NCI-H345 treated with DMSO at 0.1 percent for 48 hours (cell line): ENCODE data around the gene FGFRL1.
"Not testable (repeated sequence)": the region's sequence is repeated elsewhere in the genome, so short reads cannot be mapped to it uniquely, and the experiment has no call there.

Experiments used
- DNase-seq: peaks from one replicate; lab custom pipeline; 2025; ENCODE audit not compliant: unreplicated experiment; lab: John Stamatoyannopoulos, UW

Gene FGFRL1

GRCh38 chr4:991451-992296, 19.8 kb upstream of the FGFRL1 start:
- no peak for DNase-seq

DNA sequence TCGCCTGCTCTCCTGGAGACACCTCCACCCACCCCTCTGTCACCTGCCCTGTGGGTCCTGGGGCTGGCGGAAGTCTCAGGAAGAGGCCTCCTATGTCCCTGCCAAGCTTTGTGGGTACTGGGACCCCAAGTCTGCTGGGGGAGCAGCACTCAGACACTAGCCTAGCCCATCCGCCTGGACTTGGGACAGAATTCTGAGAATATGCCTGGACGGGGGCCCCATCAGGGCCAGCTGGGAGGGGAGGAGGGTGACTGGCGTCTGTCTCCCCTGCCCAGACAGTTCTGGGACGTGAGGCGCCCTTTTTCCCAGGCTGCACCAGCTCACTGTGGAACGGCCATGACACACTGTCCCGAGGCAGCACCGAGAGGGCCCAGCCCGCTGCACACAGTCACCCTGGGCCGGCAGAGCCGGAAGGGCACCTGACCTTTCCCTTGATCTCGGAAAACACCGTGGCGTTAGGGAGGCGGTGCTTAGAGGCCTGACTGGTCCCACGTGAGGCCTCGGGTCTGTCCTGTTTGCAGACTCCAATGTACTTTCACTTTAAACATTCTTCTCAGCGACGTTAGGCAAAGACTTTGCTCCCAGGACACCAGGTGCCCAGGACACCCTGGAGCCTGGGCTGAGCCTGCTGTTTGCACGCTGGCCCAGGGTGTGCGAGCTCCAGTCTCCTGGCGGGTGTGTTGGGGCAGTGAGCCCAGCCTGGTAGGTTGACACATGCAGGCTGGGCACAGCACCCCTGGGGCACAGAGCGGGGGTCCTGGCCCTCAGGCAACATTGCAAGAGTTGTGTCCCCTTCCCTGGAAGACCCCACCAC, 18.9 kb upstream of the FGFRL1 start:
- no peak for DNase-seq

DNA sequence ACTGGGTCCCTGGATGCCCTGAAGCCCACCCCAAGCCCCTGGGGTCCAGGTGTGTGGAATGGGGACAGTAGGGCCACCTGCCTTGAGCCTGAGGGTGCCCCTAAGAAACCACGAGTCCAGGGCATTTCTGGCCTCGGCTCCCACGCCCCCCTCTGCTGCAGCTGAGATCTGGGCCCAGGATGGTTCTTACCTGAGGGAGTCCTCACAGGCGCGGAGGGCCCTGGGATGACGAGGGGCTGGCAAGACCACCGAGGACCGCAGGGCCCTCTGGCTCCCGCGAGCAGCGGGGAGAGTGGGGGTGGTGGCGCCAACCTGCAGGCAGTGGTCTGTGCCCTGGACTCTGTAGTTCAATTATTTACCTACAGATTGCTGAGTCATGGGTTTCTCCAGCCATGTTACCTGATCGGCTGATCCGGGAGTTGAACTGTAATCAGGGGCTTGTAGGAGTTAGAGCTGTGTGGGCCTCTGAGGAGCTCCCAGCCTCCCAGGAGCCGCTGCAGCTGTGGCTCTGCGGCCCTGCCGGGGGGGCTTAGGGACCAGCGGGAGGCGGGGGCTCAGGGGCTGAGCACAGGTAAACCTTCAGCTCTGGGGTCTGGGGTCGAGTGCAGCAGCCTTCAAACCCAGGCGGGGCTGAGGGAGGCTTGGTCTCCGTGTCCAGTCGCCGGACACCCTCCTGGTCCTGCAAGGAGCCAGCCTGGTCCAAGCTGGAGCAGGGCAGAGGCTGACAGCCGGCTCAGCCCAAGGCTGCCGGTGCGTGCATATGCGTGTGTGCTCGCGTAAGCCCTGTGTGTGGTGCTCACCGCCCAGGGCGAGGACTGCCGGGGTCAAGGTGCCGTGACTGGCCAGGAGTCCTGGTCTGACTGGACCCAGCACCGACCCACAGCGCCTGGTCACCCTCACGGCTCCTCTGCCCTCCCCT, 18.1 kb upstream of the FGFRL1 start, which contains the start of gene SLC26A1:
Gene SLC26A1 (minus strand): TSS at position 294 of the 919 bp plus-strand sequence. CDS start 1,701 bp downstream, outside the sequence.
- DNase-seq: no peak

- DNase-seq: no peak
These were observed 16.0 kb upstream of the FGFRL1 start for GRCh38 chr4:995311-996026.

- DNase-seq: no peak
These were observed 15.1 kb upstream of the FGFRL1 start for GRCh38 chr4:996030-996996.

- DNase-seq: no peak
These were observed 14.4 kb upstream of the FGFRL1 start for GRCh38 chr4:996997-997374.

DNA sequence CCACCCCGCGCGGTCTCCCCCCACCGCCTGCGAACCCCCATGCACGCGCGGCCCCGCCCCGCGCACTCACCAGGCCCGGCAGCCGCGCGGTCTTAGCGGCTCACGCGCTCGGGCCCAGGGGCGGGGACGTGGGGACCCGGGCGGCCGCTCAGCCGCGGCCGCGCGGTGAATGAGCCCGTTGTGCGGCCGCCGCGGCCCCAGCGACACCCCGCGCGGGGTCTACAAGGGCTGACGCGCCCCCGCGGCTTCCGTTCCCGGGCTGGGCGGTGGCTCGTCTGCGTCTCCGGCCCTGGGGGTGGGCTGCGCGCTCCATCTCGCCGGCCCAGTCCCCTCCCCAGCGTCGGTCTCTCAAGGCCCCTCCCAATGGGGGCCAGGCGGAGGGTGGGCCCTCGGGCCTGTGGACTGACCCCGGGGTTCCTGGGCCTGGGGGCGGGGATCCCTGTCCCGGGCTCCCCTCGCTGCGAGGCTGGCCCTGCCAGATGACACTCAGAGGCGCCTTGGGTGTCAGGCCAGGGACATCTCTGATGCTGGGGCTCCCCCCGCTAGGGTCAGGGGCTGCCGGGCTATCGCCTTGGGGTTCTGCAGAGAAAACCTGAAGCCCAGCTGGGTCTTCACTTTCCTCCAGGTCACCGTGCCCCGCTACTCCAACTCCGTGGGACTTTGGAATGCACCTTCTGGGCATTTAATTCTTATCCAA, 13.9 kb upstream of the FGFRL1 start:
- no peak for DNase-seq

- no peak for DNase-seq
These were observed 13.2 kb upstream of the FGFRL1 start for GRCh38 chr4:998096-998691.

- DNase-seq: not testable (repeated sequence)
These were observed 12.1 kb upstream of the FGFRL1 start for GRCh38 chr4:999240-999863.

- DNase-seq: no peak
These were observed 11.5 kb upstream of the FGFRL1 start for GRCh38 chr4:999882-1000425.

DNA sequence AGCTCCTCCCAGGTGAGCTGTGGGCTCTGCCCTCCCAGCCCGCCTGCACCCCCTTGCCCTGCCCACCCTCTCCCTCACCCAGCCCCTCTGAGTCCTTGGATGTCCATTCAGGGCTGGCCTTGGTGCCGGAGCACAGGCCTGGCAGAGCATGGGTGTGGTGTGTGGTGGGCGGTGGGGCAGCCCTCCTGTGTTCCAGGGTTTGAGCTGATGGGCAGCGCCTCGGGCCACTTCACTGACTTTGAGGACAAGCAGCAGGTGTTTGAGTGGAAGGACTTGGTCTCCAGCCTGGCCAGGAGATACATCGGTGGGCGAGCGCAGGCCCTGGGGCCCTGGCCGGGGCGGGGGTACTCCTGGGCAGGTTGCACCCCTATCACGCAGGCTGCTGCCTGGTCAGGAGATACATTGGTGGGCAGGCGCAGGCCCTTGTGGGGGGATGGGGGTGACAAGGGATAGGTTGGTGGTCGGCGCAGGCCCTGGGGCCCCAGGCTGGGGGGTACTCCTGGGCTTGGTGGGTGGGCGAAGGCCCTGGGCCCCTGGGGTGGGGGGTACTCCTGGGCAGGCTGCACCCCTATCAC, 10.7 kb upstream of the FGFRL1 start:
- DNase-seq: no peak

DNA sequence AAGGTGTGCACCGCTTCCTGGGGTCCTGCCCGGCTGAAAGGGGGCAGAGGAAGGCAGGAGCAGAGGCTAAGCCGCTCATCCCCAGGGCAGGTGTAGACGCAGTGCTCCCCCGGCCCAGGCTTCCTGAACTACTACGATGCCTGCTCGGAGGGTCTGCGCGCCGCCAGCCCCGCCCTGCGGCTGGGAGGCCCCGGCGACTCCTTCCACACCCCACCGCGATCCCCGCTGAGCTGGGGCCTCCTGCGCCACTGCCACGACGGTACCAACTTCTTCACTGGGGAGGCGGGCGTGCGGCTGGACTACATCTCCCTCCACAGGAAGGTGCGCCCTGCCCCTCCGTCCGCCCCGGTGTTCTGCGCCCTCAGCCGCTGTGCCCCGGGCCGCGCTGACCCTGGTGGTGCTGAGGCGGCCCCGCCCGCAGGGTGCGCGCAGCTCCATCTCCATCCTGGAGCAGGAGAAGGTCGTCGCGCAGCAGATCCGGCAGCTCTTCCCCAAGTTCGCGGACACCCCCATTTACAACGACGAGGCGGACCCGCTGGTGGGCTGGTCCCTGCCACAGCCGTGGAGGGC, 9.8 kb upstream of the FGFRL1 start:
- no peak for DNase-seq

DNA sequence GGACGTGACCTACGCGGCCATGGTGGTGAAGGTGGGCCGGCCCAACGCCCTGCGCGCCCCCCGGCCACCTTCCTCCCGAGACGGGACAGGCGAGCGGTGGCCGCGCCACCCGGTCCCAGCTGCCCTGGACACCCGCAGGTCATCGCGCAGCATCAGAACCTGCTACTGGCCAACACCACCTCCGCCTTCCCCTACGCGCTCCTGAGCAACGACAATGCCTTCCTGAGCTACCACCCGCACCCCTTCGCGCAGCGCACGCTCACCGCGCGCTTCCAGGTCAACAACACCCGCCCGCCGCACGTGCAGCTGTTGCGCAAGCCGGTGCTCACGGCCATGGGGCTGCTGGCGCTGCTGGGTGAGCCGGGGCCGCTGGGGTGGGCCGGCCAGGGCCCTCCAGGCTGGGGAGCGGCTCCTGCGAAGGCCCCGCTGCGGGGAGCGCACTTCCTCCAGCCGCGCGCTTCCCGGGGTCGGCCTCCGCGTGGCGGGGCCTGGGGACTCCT, 9.2 kb upstream of the FGFRL1 start:
- no peak for DNase-seq

- DNase-seq: no peak
These were observed 8.7 kb upstream of the FGFRL1 start for GRCh38 chr4:1002631-1003251.

DNA sequence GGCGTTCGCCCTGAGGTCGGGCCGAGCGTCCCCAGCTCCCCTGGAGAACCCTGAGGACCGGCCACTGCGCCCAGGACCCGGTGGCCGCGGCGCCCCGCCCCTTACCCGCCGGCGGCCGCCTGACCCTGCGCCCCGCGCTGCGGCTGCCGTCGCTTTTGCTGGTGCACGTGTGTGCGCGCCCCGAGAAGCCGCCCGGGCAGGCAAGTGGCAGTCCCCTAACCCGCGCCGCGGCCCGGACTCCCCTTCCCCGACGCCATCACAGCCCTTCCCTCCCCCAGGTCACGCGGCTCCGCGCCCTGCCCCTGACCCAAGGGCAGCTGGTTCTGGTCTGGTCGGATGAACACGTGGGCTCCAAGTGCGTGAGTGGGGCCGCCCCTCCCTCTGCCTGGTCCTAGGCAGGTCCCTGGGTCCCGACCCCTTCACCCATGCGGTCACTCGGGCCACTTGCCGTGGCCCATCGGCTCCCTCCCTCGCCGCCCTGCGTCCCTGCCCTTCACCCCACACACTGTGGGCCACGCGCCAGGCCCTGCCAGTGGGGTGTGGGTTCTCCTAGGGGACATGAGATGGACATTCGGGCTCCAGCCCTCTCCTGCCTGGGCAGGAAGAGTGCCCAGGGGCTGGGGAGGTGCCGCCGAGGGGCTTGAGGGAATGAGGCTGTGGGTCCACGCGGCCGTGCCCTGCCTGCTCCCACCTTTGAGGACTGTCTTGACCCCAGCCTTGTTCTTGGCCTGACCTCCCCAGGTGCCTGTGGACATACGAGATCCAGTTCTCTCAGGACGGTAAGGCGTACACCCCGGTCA, 8.0 kb upstream of the FGFRL1 start:
- no peak for DNase-seq
